GM23338 (cell line): ENCODE measurements around the gene LIMCH1. TPM values are rescaled to one million over a fixed set of nuclear protein-coding genes. Genes with fewer than 3 reads are reported as not detected.

Source experiments
- ATAC-seq: fragments of 200-7000 bp; cut with Tn5 transposase; 3 replicates; pipeline ENCODE4 v1.9.1; 2020
- DNase-seq: peaks from one replicate; pipeline ENCODE4 v3.0.0-alpha.2; 2015; ENCODE audit warnings: low spot score
- H2AFZ ChIP-seq: fragments of 200-600 bp; sonication (generic); 2 replicates; pipeline ENCODE4 v1.8.0; 2016; ENCODE audit warnings: antibody characterized with exemption, mild to moderate bottlenecking, moderate library complexity
- H3F3A ChIP-seq: fragments of 200-600 bp; sonication (generic); replicated peaks from 2 replicates; pipeline ENCODE4 v1.8.0; 2017; ENCODE audit warnings: antibody characterized with exemption, mixed run types, low read depth
- H3K27ac ChIP-seq: fragments of 200-600 bp; sonication (generic); 2 replicates; pipeline ENCODE4 v1.6.1; 2016; ENCODE audit warnings: low read depth
- H3K27me3 ChIP-seq: fragments of 200-600 bp; sonication (generic); 2 replicates; pipeline ENCODE4 v1.8.0; 2016; ENCODE audit warnings: mild to moderate bottlenecking, mixed run types, moderate library complexity; ENCODE audit not compliant: insufficient read depth
- H3K36me3 ChIP-seq: fragments of 200-600 bp; sonication (generic); 2 replicates; pipeline ENCODE4 v1.8.0; 2016; ENCODE audit warnings: mild to moderate bottlenecking; ENCODE audit not compliant: insufficient read depth
- H3K4me1 ChIP-seq: fragments of 200-600 bp; sonication (generic); 2 replicates; pipeline ENCODE4 v1.8.0; 2016; ENCODE audit warnings: mild to moderate bottlenecking, moderate library complexity; ENCODE audit not compliant: insufficient read depth
- H3K4me2 ChIP-seq: fragments of 200-600 bp; sonication (generic); 2 replicates; pipeline ENCODE4 v1.7.1; 2017; ENCODE audit warnings: mixed run types
- H3K4me3 ChIP-seq: fragments of 200-600 bp; sonication (generic); 2 replicates; pipeline ENCODE4 v1.6.1; 2016; ENCODE audit warnings: mixed run types
- H3K79me2 ChIP-seq: fragments of 200-600 bp; sonication (generic); replicated peaks from 2 replicates; pipeline ENCODE4 v1.8.0; 2017; ENCODE audit warnings: mild to moderate bottlenecking; ENCODE audit not compliant: insufficient read depth
- H3K9me2 ChIP-seq: fragments of 200-600 bp; sonication (generic); 2 replicates; pipeline ENCODE4 v1.8.0; 2017; ENCODE audit not compliant: insufficient read depth
- H4K20me1 ChIP-seq: fragments of 200-600 bp; sonication (generic); replicated peaks from 2 replicates; pipeline ENCODE4 v1.8.0; 2017; ENCODE audit warnings: mild to moderate bottlenecking; ENCODE audit not compliant: insufficient read depth
- H3K27ac Mint-ChIP-seq: 2 replicates; pipeline ENCODE4 v1.8.0; 2020; ENCODE audit warnings: inconsistent platforms, mild to moderate bottlenecking, moderate library complexity, mixed read lengths
- H3K27me3 Mint-ChIP-seq: 3 replicates; pipeline ENCODE4 v1.8.0; 2022; ENCODE audit warnings: low read depth, mild to moderate bottlenecking, moderate library complexity, mixed read lengths, inconsistent platforms; ENCODE audit not compliant: insufficient read depth, poor library complexity
- H3K36me3 Mint-ChIP-seq: 3 replicates; pipeline ENCODE4 v1.8.0; 2021; ENCODE audit warnings: low read depth, mild to moderate bottlenecking, inconsistent platforms, moderate library complexity, mixed read lengths
- H3K4me1 Mint-ChIP-seq: 3 replicates; pipeline ENCODE4 v1.8.0; 2020; ENCODE audit warnings: mild to moderate bottlenecking, inconsistent platforms, mixed read lengths
- H3K4me3 Mint-ChIP-seq: 3 replicates; pipeline ENCODE4 v1.8.0; 2021; ENCODE audit warnings: moderate library complexity, mild to moderate bottlenecking, inconsistent platforms, mixed read lengths
- H3K9me3 Mint-ChIP-seq: 3 replicates; pipeline ENCODE4 v1.8.0; 2020; ENCODE audit warnings: moderate library complexity, mild to moderate bottlenecking, inconsistent platforms, mixed read lengths
- CREB1 ChIP-seq: fragments of 250-450 bp; sonication (Bioruptor Pico); IDR thresholded peaks from 2 replicates; pipeline ENCODE4 v1.5.0; 2020; ENCODE audit warnings: low read depth, mild to moderate bottlenecking, moderate library complexity
- ETS1 ChIP-seq: IDR thresholded peaks from 2 replicates; pipeline ENCODE4 v1.6.1; 2016; ENCODE audit warnings: antibody characterized with exemption
- EZH2phosphoT487 ChIP-seq: fragments of 200-600 bp; sonication (generic); IDR thresholded peaks from one replicate; pipeline ENCODE4 v1.8.1; 2018; ENCODE audit warnings: antibody characterized with exemption; ENCODE audit not compliant: unreplicated experiment
- NANOG ChIP-seq: IDR thresholded peaks from 2 replicates; pipeline ENCODE4 v1.6.1; 2016; ENCODE audit warnings: antibody characterized with exemption, borderline replicate concordance
- POLR2AphosphoS5 ChIP-seq: IDR thresholded peaks from 2 replicates; pipeline ENCODE4 v1.6.1; 2016; ENCODE audit warnings: antibody characterized with exemption, low read depth
- REST ChIP-seq: IDR thresholded peaks from one replicate; pipeline ENCODE4 v1.6.1; 2018; ENCODE audit warnings: antibody characterized with exemption; ENCODE audit not compliant: unreplicated experiment
- STAT1 ChIP-seq: IDR thresholded peaks from one replicate; pipeline ENCODE4 v1.6.1; 2016; ENCODE audit warnings: antibody characterized with exemption; ENCODE audit not compliant: unreplicated experiment
- ZNF114 ChIP-seq: fragments of 250-450 bp; sonication (Bioruptor Pico); IDR thresholded peaks from 2 replicates; pipeline ENCODE4 v1.5.0; 2020; ENCODE audit warnings: mild to moderate bottlenecking, moderate library complexity
- ZNF462 ChIP-seq: fragments of 250-450 bp; sonication (Bioruptor Pico); IDR thresholded peaks from 2 replicates; pipeline ENCODE4 v1.5.0; 2020; ENCODE audit warnings: mild to moderate bottlenecking, moderate library complexity
- polyA plus RNA-seq: library from polyadenylated mRNA; unstranded; fragments of >200 nt; fragmentation: Nextera tagmentation; extraction: Ambion mirVana; gene quantifications from 2 replicates; pipeline ENCODE4 v1.2.1, GENCODE V29; 2016
- total RNA-seq: library from RNA; depleted of rRNA; stranded (reverse); fragments of >200 nt; shearing (Covaris generic); gene quantifications from 2 replicates; pipeline ENCODE4 v1.2.3, GENCODE V29; 2014

Gene LIMCH1
- total and polyA plus RNA-seq, 2 experiments from 2014 or later: 1.5 TPM

GRCh38 chr4:41542526-41543275 lies 4.7 kb downstream of the LIMCH1 start (continued):
- TF ChIP-seq ZNF462 (CRISPR knock-in tag) (no peak), POLR2AphosphoS5 (no peak), ETS1 (no peak)

- peaks cover 2% of the 10 kb centered on the region for H3K27me3 Mint-ChIP-seq
- no peak overlapping the region for H3K27ac ChIP-seq
- peaks cover 20% of the 10 kb centered on the region for H3K4me1 Mint-ChIP-seq
- no peaks in the 10 kb centered on the region for H3K9me3 Mint-ChIP-seq
- peaks cover 13% of the 10 kb centered on the region for H3K4me1 ChIP-seq
- no peaks in the 10 kb centered on the region for H3K79me2 ChIP-seq
- ATAC-seq (no peak), DNase-seq (no peak)
- H3K4me3 Mint-ChIP-seq: no peak overlapping the region
- no peak overlapping the region for H3K4me2 ChIP-seq
- H3K36me3 Mint-ChIP-seq: no peaks in the 10 kb centered on the region
- H3K27ac Mint-ChIP-seq: no peak overlapping the region
- H3K4me3 ChIP-seq: no peak overlapping the region
- no peaks in the 10 kb centered on the region for H3K9me2 ChIP-seq
- H2AFZ ChIP-seq: no peak overlapping the region
- no peaks in the 10 kb centered on the region for H3K27me3 ChIP-seq
- no peaks in the 10 kb centered on the region for H3F3A ChIP-seq
- no peaks in the 10 kb centered on the region for H3K36me3 ChIP-seq
- no peaks in the 10 kb centered on the region for H4K20me1 ChIP-seq
- TF ChIP-seq ZNF114 (no peak), REST (no peak), ETS1 (no peak), NANOG (no peak), CREB1 (no peak), EZH2phosphoT487 (no peak), STAT1 (no peak)
Measured at GRCh38 chr4:41545238-41545637, 7.3 kb downstream of the LIMCH1 start.
